ENCODE data around the gene COX7B2. TPM values are rescaled to one million over a fixed set of nuclear protein-coding genes. Genes with fewer than 3 reads are reported as not detected.

COX7B2 gene
- total RNA-seq, 2 donors from 2014 or later = 5.8 TPM; not detected in 1

DNA sequence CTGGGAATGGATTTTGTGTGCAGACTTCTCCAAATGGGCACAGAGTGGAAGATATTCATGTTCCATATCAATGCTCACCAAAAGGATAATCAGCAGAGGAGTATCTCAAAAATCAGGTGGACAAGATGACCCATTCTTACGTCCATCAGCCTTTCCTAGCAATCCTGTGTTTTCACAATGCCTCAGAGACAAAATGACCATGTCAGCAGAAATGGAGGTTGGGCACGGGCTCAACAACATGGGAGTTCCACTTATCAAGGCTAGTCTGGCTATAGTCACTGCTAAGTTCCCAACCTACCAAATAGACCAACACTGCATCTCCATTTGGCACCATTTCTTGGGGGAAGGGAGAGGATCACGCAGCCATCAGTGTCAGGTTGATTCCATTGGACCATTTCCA lies 179.0 kb downstream of the COX7B2 start:
- no peaks in the 10 kb centered on the region for H3K4me1 ChIP-seq (replicated peaks)
- no peaks in the 10 kb centered on the region for H3K9me3 ChIP-seq
- TF ChIP-seq POLR2AphosphoS5 (IDR thresholded peaks at IDR 0.05) (no peak), POLR2A (IDR thresholded peaks at IDR 0.05) (no peak)
- TF ChIP-seq, protein P1, sequence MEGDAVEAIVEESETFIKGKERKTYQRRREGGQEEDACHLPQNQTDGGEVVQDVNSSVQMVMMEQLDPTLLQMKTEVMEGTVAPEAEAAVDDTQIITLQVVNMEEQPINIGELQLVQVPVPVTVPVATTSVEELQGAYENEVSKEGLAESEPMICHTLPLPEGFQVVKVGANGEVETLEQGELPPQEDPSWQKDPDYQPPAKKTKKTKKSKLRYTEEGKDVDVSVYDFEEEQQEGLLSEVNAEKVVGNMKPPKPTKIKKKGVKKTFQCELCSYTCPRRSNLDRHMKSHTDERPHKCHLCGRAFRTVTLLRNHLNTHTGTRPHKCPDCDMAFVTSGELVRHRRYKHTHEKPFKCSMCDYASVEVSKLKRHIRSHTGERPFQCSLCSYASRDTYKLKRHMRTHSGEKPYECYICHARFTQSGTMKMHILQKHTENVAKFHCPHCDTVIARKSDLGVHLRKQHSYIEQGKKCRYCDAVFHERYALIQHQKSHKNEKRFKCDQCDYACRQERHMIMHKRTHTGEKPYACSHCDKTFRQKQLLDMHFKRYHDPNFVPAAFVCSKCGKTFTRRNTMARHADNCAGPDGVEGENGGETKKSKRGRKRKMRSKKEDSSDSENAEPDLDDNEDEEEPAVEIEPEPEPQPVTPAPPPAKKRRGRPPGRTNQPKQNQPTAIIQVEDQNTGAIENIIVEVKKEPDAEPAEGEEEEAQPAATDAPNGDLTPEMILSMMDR (IDR thresholded peaks at IDR 0.05) = no peak
- H3K36me3 ChIP-seq = no peaks in the 10 kb centered on the region
- no peak for DNase-seq (ENCODE audit: low spot score)
- 78% methylated on average over 3 of the region's 3 CpGs for WGBS
- H3K4me3 ChIP-seq = no peak overlapping the region
- H3K27ac ChIP-seq = no peak overlapping the region
- intact Hi-C loops (cut with DNase I) = no loop called here
- no peaks in the 10 kb centered on the region for H3K27me3 ChIP-seq (replicated peaks; ENCODE audit: insufficient read depth)

DNA sequence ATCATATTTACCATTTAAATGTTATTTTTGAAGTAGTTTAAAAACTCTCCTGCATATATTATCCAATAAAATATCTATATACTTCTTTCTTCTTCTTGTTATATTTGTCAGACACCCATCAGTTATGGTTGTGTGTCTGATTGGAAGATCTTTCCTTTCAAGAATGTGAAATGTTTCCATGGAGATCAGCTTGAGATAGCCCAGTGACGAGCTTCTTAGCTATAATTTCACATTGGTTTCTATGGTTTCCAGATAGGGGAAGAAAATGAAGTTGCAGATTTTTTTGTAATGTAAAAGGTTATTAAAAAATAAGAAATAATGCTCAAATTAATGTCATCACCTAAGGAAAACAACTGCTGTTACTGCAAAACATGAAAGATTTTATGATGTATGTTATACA lies 189.0 kb downstream of the COX7B2 start:
- Histone ChIP-seq H3K4me3 (no peak overlapping the region), H3K27me3 (replicated peaks; ENCODE audit: insufficient read depth) (no peaks in the 10 kb centered on the region), H3K9me3 (no peaks in the 10 kb centered on the region), H3K27ac (no peak overlapping the region), H3K4me1 (replicated peaks) (no peaks in the 10 kb centered on the region), H3K36me3 (no peaks in the 10 kb centered on the region)
- WGBS = 40% methylated on average over 1 of the region's 1 CpG
- intact Hi-C loops (cut with DNase I) = no loop called here
- DNase-seq (ENCODE audit: low spot score) = no peak
- TF ChIP-seq POLR2AphosphoS5 (IDR thresholded peaks at IDR 0.05) (no peak), POLR2A (IDR thresholded peaks at IDR 0.05) (no peak)
- TF ChIP-seq, protein P1 (IDR thresholded peaks at IDR 0.05) = no peak

DNA sequence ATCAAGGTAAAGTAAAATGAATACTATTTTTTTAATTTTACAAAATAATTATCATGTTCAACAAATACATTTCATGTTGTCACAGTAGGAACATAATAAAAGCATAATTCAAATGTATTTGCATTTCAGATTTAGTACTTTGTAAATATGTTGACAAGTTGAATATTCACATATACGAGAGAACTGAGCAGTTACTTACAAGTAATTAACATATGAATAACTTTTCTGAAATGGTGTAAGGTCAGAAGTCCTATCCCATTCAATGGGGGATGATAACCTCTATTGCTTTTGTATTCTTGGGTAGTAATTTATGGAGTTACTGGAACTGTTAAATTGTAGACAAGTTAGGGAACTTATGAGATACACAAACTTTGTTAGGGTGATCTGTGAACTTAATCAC lies 191.1 kb downstream of the COX7B2 start:
- H3K4me3 ChIP-seq = no peak overlapping the region
- no peak for DNase-seq (ENCODE audit: low spot score)
- no peaks in the 10 kb centered on the region for H3K4me1 ChIP-seq (replicated peaks)
- no peaks in the 10 kb centered on the region for H3K9me3 ChIP-seq
- no peaks in the 10 kb centered on the region for H3K36me3 ChIP-seq
- intact Hi-C loops (cut with DNase I) = no loop called here
- H3K27me3 ChIP-seq (replicated peaks; ENCODE audit: insufficient read depth) = no peaks in the 10 kb centered on the region
- WGBS = 66% methylated on average over 1 of the region's 1 CpG
- H3K27ac ChIP-seq = no peak overlapping the region
- TF ChIP-seq POLR2AphosphoS5 (IDR thresholded peaks at IDR 0.05) = no peak
- no peak for TF ChIP-seq POLR2A (IDR thresholded peaks at IDR 0.05)
- TF ChIP-seq, protein P1 (IDR thresholded peaks at IDR 0.05) = no peak

DNA sequence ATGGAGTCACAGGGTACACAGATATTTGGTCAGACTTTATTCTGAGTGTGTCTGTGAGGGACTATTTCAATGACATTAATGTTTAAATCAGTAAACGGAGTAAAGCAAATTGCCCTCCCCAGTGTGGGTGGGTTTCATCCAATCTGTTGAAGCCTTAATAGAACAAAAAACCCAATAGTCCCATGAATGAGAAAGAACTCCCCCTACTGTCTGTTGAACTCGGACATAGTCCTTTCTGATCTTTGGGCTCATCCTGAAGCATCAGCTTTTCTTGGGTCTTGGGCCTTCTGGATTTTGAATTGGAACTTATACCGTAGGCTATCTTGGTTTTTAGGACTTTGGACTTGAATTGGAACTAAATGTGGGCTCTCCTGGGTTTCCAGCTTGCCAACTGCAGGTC lies 193.6 kb downstream of the COX7B2 start:
- Histone ChIP-seq H3K4me3 (no peak overlapping the region), H3K9me3 (no peaks in the 10 kb centered on the region), H3K36me3 (no peaks in the 10 kb centered on the region), H3K4me1 (replicated peaks) (no peaks in the 10 kb centered on the region), H3K27me3 (replicated peaks; ENCODE audit: insufficient read depth) (no peaks in the 10 kb centered on the region), H3K27ac (no peak overlapping the region)
- DNase-seq (ENCODE audit: low spot score) = no peak
- intact Hi-C loops (cut with DNase I) = no loop called here
- TF ChIP-seq POLR2AphosphoS5 (IDR thresholded peaks at IDR 0.05) = no peak
- no peak for TF ChIP-seq POLR2A (IDR thresholded peaks at IDR 0.05)
- TF ChIP-seq, protein P1 (IDR thresholded peaks at IDR 0.05) = no peak
- WGBS = 51% methylated on average over 3 of the region's 3 CpGs

DNA sequence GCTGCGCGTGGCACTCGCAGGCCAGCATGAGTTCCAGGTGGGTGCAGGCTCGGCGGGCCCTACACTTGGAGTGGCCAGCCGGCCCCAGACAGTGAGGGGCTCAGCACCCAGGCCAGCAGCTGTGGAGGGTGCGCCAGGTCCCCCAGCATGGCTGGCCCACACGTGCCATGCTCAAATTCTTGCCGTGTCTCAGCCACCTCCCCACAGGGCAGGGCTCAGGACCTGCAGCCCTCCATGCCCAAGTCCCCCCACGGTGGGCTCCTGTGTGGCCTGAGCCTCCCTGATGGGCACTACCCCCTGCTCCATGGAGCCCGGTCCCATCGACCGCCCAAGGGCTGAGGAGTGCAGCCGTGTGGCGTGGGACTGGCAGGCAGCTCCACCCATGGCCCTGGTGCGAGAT lies 210.2 kb downstream of the COX7B2 start:
- Histone ChIP-seq H3K36me3 (no peaks in the 10 kb centered on the region), H3K27me3 (replicated peaks; ENCODE audit: insufficient read depth) (no peaks in the 10 kb centered on the region), H3K4me3 (no peak overlapping the region), H3K9me3 (no peaks in the 10 kb centered on the region), H3K27ac (no peak overlapping the region), H3K4me1 (replicated peaks) (no peaks in the 10 kb centered on the region)
- no peak for DNase-seq (ENCODE audit: low spot score)
- TF ChIP-seq, protein P1 (IDR thresholded peaks at IDR 0.05) = no peak
- no peak for TF ChIP-seq POLR2AphosphoS5 (IDR thresholded peaks at IDR 0.05)
- TF ChIP-seq POLR2A (IDR thresholded peaks at IDR 0.05) = no peak
- intact Hi-C loops (cut with DNase I) = no loop called here
- WGBS = 95% methylated on average over 16 of the region's 16 CpGs

Other genes starting within 250 kb of the COX7B2 start
- gene GABRA4, start 84.3 kb upstream of the COX7B2 start, total RNA-seq = under 1 TPM in 1 of 2 donors, not detected in 1; 0.28 TPM
- gene GABRB1, start 122.3 kb upstream of the COX7B2 start, total RNA-seq = not detected